Activated effector memory CD4-positive, alpha-beta T cell treated with Interleukin-2 at 50 U/mL for 16 hours (primary cell): Measurements from ENCODE around the gene ZNF737.
"Not testable (repeated sequence)": the region's sequence is repeated elsewhere in the genome, so short reads cannot be mapped to it uniquely, and the experiment has no call there.

Experiments
- DNase-seq: peaks from one replicate; pipeline ENCODE4 v3.0.0-alpha.2; 2020

Gene ZNF737

GRCh38 chr19:20565321-20566018, at the start of gene ZNF737:
Gene ZNF737, minus strand, starts transcription at chr19:20565781. Its CDS starts 141 bp downstream, at chr19:20565640.
- DNase-seq, result peak; percentile 90

DNA sequence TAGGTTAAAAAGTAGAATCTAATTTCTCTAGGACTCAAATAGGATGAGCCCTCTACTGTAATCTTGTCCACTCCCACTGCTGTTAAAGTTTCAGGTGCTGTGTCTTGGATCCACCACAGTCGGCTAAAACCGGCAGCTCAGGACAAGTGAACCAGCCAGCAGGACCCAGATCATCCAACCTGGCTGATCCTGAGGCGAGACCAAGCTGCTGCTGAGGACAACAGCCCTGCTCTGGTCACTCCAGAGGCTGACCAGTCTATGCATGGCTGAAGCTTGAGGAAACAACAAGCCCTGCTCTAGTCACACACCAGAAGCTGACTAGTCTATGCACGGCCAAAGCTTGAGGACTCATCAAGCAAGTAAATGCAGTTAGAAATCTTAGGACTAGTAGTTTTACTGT, 49.4 kb upstream of the ZNF737 start:
- not testable (repeated sequence) for DNase-seq

GRCh38 chr19:20612711-20613316, 47.2 kb upstream of the ZNF737 start:
- DNase-seq, result no peak

DNA sequence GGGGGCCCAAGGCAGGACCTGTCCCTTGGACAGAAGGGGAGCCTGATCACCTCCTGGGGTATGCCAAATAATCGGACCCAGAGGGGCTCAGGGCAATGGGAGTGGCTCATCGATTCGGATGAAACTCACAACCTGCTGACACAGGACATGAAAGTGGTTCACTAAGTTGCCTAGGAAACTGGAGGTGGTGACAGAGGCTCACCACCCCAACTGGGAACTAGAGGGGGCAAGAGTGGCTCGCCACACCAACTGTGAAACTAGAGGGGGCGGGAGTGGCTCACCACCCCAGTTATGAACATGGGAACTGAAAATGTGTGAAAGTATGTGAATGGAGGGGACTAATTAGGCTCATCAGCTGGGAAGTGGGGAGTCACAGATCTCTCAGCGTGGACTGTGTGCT, 46.3 kb upstream of the ZNF737 start:
- DNase-seq, result no peak

GRCh38 chr19:20607943-20608342, 42.4 kb upstream of the ZNF737 start:
- DNase-seq, result no peak

- DNase-seq, result no peak
Measured at GRCh38 chr19:20558571-20558970, 7.0 kb downstream of the ZNF737 start.

DNA sequence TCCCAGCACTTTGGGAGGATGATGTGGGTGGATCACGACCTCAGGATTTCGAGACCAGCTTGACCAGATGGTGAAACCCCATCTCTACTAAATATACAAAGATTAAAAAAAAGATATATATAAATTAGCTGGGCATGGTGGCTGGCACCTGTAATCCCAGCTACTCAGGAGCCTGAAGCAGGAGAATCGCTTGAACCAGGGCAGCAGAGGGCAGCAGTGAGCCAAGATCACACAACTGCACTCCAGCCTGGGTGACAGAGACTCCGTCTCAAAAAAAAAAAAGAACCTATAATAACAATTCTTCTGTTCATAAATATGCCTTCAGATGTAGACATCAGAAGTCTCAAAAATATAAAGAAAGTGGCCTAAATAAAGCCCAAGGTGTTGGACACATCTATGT, 7.6 kb downstream of the ZNF737 start:
- no peak for DNase-seq

GRCh38 chr19:20544667-20545333, 20.8 kb downstream of the ZNF737 start:
- not testable (repeated sequence) for DNase-seq

DNA sequence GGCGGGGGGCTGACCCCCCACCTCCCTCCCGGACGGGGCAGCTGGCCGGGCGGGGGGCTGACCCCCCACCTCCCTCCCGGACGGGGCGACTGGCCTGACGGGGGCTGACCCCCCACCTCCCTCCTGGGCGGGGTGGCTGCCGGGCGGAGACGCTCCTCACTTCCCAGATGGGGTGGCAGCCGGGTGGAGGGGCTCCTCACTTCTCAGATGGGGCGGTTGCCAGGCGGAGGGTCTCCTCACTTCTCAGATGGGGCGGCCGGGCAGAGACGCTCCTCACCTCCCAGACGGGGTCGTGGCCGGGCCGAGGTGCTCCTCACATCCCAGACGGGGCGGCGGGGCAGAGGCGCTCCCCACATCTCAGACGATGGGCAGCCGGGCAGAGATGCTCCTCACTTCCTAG, 35.3 kb downstream of the ZNF737 start:
- DNase-seq, result not testable (repeated sequence)

GRCh38 chr19:20513189-20513904, 52.2 kb downstream of the ZNF737 start:
- no peak for DNase-seq

DNA sequence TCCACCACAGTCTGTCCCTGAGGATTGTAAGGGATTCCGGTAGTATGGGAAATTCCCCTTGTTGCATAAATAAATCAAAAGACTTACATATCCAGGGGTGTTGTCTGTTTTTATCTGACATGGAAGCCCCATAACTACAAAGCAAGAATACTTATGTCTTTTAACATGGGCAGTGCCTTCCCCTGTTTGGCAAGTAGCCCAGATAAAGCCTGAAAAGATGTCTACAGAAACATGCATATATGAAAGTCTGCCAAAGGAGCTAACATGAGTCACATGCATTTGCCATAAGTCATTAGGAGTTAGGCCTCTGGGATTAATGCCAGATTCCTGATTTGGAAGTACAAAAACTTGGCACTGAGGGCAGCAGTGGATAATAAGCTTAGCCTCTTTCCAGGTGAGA, 62.1 kb downstream of the ZNF737 start:
- no peak for DNase-seq
